NCI-H1048 (cell line): ENCODE measurements around the gene ARHGAP12.
"Not testable (repeated sequence)": the region's sequence is repeated elsewhere in the genome, so short reads cannot be mapped to it uniquely, and the experiment has no call there.

Experiments used
- DNase-seq: peaks from one replicate; lab custom pipeline; 2025; lab: John Stamatoyannopoulos, UW

Gene ARHGAP12

GRCh38 chr10:31923389-31923788, 5.2 kb downstream of the ARHGAP12 start:
- DNase-seq = no peak

GRCh38 chr10:31921031-31921430, 7.6 kb downstream of the ARHGAP12 start:
- DNase-seq = no peak

GRCh38 chr10:31920538-31920937, 8.1 kb downstream of the ARHGAP12 start:
- no peak for DNase-seq

GRCh38 chr10:31918671-31919409, 9.8 kb downstream of the ARHGAP12 start:
- no peak for DNase-seq

GRCh38 chr10:31914370-31914769, 14.3 kb downstream of the ARHGAP12 start:
- DNase-seq = no peak

GRCh38 chr10:31912898-31913850, 15.5 kb downstream of the ARHGAP12 start:
- DNase-seq = no peak

GRCh38 chr10:31912289-31912688, 16.3 kb downstream of the ARHGAP12 start:
- no peak for DNase-seq

- no peak for DNase-seq
Observed at GRCh38 chr10:31910016-31910415, 18.6 kb downstream of the ARHGAP12 start.

GRCh38 chr10:31908157-31908556, 20.5 kb downstream of the ARHGAP12 start:
- no peak for DNase-seq

- DNase-seq = no peak
Observed at GRCh38 chr10:31906039-31906438, 22.6 kb downstream of the ARHGAP12 start.

- DNase-seq = no peak
Observed at GRCh38 chr10:31905586-31905985, 23.0 kb downstream of the ARHGAP12 start.

- no peak for DNase-seq
Observed at GRCh38 chr10:31902625-31903024, 26.0 kb downstream of the ARHGAP12 start.

- DNase-seq = no peak
Observed at GRCh38 chr10:31897506-31897905, 31.1 kb downstream of the ARHGAP12 start.

- no peak for DNase-seq
Observed at GRCh38 chr10:31896968-31897384, 31.7 kb downstream of the ARHGAP12 start.

- DNase-seq = not testable (repeated sequence)
Observed at GRCh38 chr10:31895722-31896121, 32.9 kb downstream of the ARHGAP12 start.

GRCh38 chr10:31888442-31888841, 40.2 kb downstream of the ARHGAP12 start:
- no peak for DNase-seq

GRCh38 chr10:31887850-31888249, 40.8 kb downstream of the ARHGAP12 start:
- no peak for DNase-seq

- no peak for DNase-seq
Observed at GRCh38 chr10:31886885-31887284, 41.7 kb downstream of the ARHGAP12 start.

GRCh38 chr10:31885971-31886370, 42.7 kb downstream of the ARHGAP12 start:
- no peak for DNase-seq

- DNase-seq = no peak
Observed at GRCh38 chr10:31884386-31884785, 44.2 kb downstream of the ARHGAP12 start.

- no peak for DNase-seq
Observed at GRCh38 chr10:31883397-31883796, 45.2 kb downstream of the ARHGAP12 start.

- DNase-seq = no peak
Observed at GRCh38 chr10:31878486-31878885, 50.1 kb downstream of the ARHGAP12 start.
